Liver (tissue), 9 donors: Measurements from ENCODE around the gene LRRN2. TPM values are rescaled to one million over a fixed set of nuclear protein-coding genes. Genes with fewer than 3 reads are reported as not detected.

Source experiments
- DNase-seq: peaks from one replicate; pipeline ENCODE4 v3.0.0-alpha.2; 2017; ENCODE audit warnings: low spot score
- H3K27ac ChIP-seq, 2 donors: one replicate each; pipeline ENCODE4 v1.7.0; 2013; ENCODE audit warnings: inconsistent platforms in 2 of 2, low read length in 2 of 2, control low read depth in 1 of 2, low read depth in 1 of 2, mild to moderate bottlenecking in 1 of 2
- H3K27me3 ChIP-seq, 4 donors: one replicate each; pipeline versions ENCODE4 v1.6.1 to v1.7.0; 2013; ENCODE audit warnings: low read length in 3 of 4, inconsistent platforms in 1 of 4, mild to moderate bottlenecking in 1 of 4, moderate library complexity in 1 of 4; ENCODE audit not compliant: control insufficient read depth in 4 of 4, insufficient read depth in 4 of 4
- H3K36me3 ChIP-seq, 4 donors: one replicate each; pipeline versions ENCODE4 v1.6.1 to v1.7.0; 2013; ENCODE audit warnings: low read length in 3 of 4, mild to moderate bottlenecking in 3 of 4, low read depth in 1 of 4, moderate library complexity in 1 of 4; ENCODE audit not compliant: control insufficient read depth in 4 of 4, insufficient read depth in 3 of 4
- H3K4me1 ChIP-seq, 4 donors: one replicate each; pipeline versions ENCODE4 v1.6.1 to v1.7.0; 2013; ENCODE audit warnings: low read length in 3 of 4, mild to moderate bottlenecking in 3 of 4, moderate library complexity in 1 of 4; ENCODE audit not compliant: control insufficient read depth in 4 of 4, insufficient read depth in 4 of 4
- H3K4me3 ChIP-seq, 3 donors: one replicate each; pipeline versions ENCODE4 v1.6.1 to v1.7.0; 2013; ENCODE audit warnings: low read length in 3 of 3, control low read depth in 1 of 3, low read depth in 1 of 3, mild to moderate bottlenecking in 1 of 3
- H3K9ac ChIP-seq, 2 donors: one replicate each; pipeline ENCODE4 v1.7.0; 2013; ENCODE audit warnings: low read length in 2 of 2, mild to moderate bottlenecking in 2 of 2, moderate library complexity in 2 of 2, control low read depth in 1 of 2, low read depth in 1 of 2
- H3K9me3 ChIP-seq, 4 donors: one replicate each; pipeline versions ENCODE4 v1.6.1 to v1.7.0; 2013; ENCODE audit warnings: low read length in 3 of 4; ENCODE audit not compliant: control insufficient read depth in 4 of 4
- ATF3 ChIP-seq: IDR thresholded peaks from 2 replicates; pipeline ENCODE4 v1.6.1; 2016; ENCODE audit warnings: antibody characterized with exemption
- CTCF ChIP-seq: fragments of 150-350 bp; IDR thresholded peaks from 2 replicates; pipeline ENCODE4 v1.5.1; 2017; ENCODE audit warnings: improper control_type of control experiment, low read depth, low read length; ENCODE audit not compliant: missing input control
- FOXA1 ChIP-seq: IDR thresholded peaks from 2 replicates; pipeline ENCODE4 v1.6.1; 2016; ENCODE audit warnings: antibody characterized with exemption
- FOXA2 ChIP-seq: IDR thresholded peaks from 2 replicates; pipeline ENCODE4 v1.6.1; 2016; ENCODE audit warnings: antibody characterized with exemption
- GABPA ChIP-seq, 2 donors: IDR thresholded peaks in 1 of 2; conservative IDR thresholded peaks in 1 of 2; 2 replicates each; pipeline ENCODE4 v1.6.1; 2016; ENCODE audit warnings: antibody characterized with exemption in 2 of 2, mild to moderate bottlenecking in 1 of 2, moderate library complexity in 1 of 2
- HNF4A ChIP-seq, 2 donors: conservative IDR thresholded peaks; 2 replicates each; pipeline ENCODE4 v1.6.1; 2016; ENCODE audit warnings: antibody characterized with exemption in 2 of 2, mild to moderate bottlenecking in 2 of 2
- HNF4G ChIP-seq: IDR thresholded peaks from 2 replicates; pipeline ENCODE4 v1.6.1; 2016; ENCODE audit warnings: antibody characterized with exemption
- JUND ChIP-seq, 2 donors: IDR thresholded peaks; 2 replicates each; pipeline ENCODE4 v1.6.1; 2016; ENCODE audit warnings: antibody characterized with exemption in 2 of 2
- MAX ChIP-seq: IDR thresholded peaks from 2 replicates; pipeline ENCODE4 v1.6.1; 2016; ENCODE audit warnings: antibody characterized with exemption
- NR2F2 ChIP-seq: IDR thresholded peaks from 2 replicates; pipeline ENCODE4 v1.6.1; 2016; ENCODE audit warnings: antibody characterized with exemption
- RAD21 ChIP-seq, 2 donors: IDR thresholded peaks; 2 replicates each; pipeline ENCODE4 v1.6.1; 2016; ENCODE audit warnings: antibody characterized with exemption in 2 of 2, mild to moderate bottlenecking in 2 of 2
- REST ChIP-seq: IDR thresholded peaks from 2 replicates; pipeline ENCODE4 v1.6.1; 2016; ENCODE audit warnings: antibody characterized with exemption, mild to moderate bottlenecking
- RXRA ChIP-seq, 2 donors: IDR thresholded peaks; 2 replicates each; pipeline ENCODE4 v1.6.1; 2017 to 2018; ENCODE audit warnings: antibody characterized with exemption in 2 of 2, mild to moderate bottlenecking in 1 of 2
- SP1 ChIP-seq: IDR thresholded peaks from 2 replicates; pipeline ENCODE4 v1.6.1; 2018; ENCODE audit warnings: antibody characterized with exemption, mild to moderate bottlenecking
- TAF1 ChIP-seq: conservative IDR thresholded peaks from 2 replicates; pipeline ENCODE4 v1.6.1; 2016; ENCODE audit warnings: antibody characterized with exemption, mild to moderate bottlenecking
- YY1 ChIP-seq: IDR thresholded peaks from 2 replicates; pipeline ENCODE4 v1.6.1; 2016; ENCODE audit warnings: antibody characterized with exemption, mild to moderate bottlenecking
- ZBTB33 ChIP-seq: IDR thresholded peaks from 2 replicates; pipeline ENCODE4 v1.6.1; 2016; ENCODE audit warnings: antibody characterized with exemption
- WGBS: extraction: QIAGEN DNeasy Blood & Tissue Kit; methylation state at CpG from one replicate; pipeline ENCODE4 v1.1.7; 2013; 5-methylcytosine and 5-hydroxymethylcytosine counted together
- polyA plus RNA-seq, 2 donors: library from polyadenylated mRNA; stranded (reverse) in 1 of 2; unstranded in 1 of 2; fragments of 200-250 nt in 1 of 2; fragments of >200 nt in 1 of 2; fragmentation: Nextera tagmentation in 1 of 2; extraction: Ambion mirVana in 1 of 2; gene quantifications; one replicate each; pipeline versions ENCODE4 v1.2.1 to v1.2.3, GENCODE V29; 2013 to 2015
- total RNA-seq, 2 donors: library from RNA; depleted of rRNA; stranded (reverse); fragments of >200 nt; gene quantifications; one replicate each; pipeline ENCODE4 v1.2.3, GENCODE V29; 2014
- donor health status: healthy.
- donor health status: healthy.
- donor health status: healthy.
- donor health status: healthy.
- donor health status: healthy.

Gene LRRN2
- total and polyA plus RNA-seq, 4 donors, result 0.13 to 2.8 (median 0.28) TPM

GRCh38 chr1:204648576-204648975 lies 37.0 kb downstream of the LRRN2 start:
- peaks cover 0 to 3% (median under 1%) of the 10 kb centered on the region in 4 donors for H3K27me3 ChIP-seq
- WGBS, result 97% methylated on average over 4 of the region's 4 CpGs
- H3K9ac ChIP-seq, result no peak overlapping the region
- H3K36me3 ChIP-seq, result no peaks in the 10 kb centered on the region
- no peak for DNase-seq
- no peak for TF ChIP-seq HNF4G
- TF ChIP-seq TAF1, result no peak
- no peak for TF ChIP-seq RXRA (IDR thresholded peaks at IDR 0.05)
- TF ChIP-seq HNF4A (conservative IDR thresholded peaks at IDR 0.05), result no peak
- TF ChIP-seq FOXA2, result no peak
- no peak for TF ChIP-seq REST
- no peak for TF ChIP-seq YY1
- no peak for TF ChIP-seq JUND (IDR thresholded peaks at IDR 0.05)
- TF ChIP-seq CTCF, result no peak
- TF ChIP-seq ATF3, result no peak
- TF ChIP-seq SP1, result no peak
- no peak for TF ChIP-seq ZBTB33
- TF ChIP-seq FOXA1, result no peak
- H3K4me1 ChIP-seq, result no peaks in the 10 kb centered on the region
- H3K9me3 ChIP-seq, result no peaks in the 10 kb centered on the region
- H3K27ac ChIP-seq, result no peak overlapping the region
- no peak overlapping the region for H3K4me3 ChIP-seq

GRCh38 chr1:204647805-204648153 lies 37.8 kb downstream of the LRRN2 start:
- H3K27me3 ChIP-seq, result peaks cover 0 to 3% (median under 1%) of the 10 kb centered on the region in 4 donors
- no peak overlapping the region for H3K9ac ChIP-seq
- DNase-seq, result no peak
- H3K36me3 ChIP-seq, result no peaks in the 10 kb centered on the region
- no peaks in the 10 kb centered on the region for H3K4me1 ChIP-seq
- H3K27ac ChIP-seq, result no peak overlapping the region
- no peak overlapping the region for H3K4me3 ChIP-seq
- no peaks in the 10 kb centered on the region for H3K9me3 ChIP-seq
- TF ChIP-seq RAD21 (IDR thresholded peaks at IDR 0.05) (no peak), MAX (no peak), FOXA2 (no peak), GABPA (IDR thresholded peaks at IDR 0.05 in 1 of 2, conservative IDR thresholded peaks at IDR 0.05 in 1 of 2) (no peak), CTCF (no peak), JUND (IDR thresholded peaks at IDR 0.05) (no peak), NR2F2 (no peak), HNF4G (no peak), ZBTB33 (no peak), REST (no peak), FOXA1 (no peak)
